NCI-H226 (cell line): ENCODE results near the gene IRX2.

Experiments used
- DNase-seq: peaks from one replicate; pipeline ENCODE4 v3.0.0-alpha.2; 2015

Gene IRX2

DNA sequence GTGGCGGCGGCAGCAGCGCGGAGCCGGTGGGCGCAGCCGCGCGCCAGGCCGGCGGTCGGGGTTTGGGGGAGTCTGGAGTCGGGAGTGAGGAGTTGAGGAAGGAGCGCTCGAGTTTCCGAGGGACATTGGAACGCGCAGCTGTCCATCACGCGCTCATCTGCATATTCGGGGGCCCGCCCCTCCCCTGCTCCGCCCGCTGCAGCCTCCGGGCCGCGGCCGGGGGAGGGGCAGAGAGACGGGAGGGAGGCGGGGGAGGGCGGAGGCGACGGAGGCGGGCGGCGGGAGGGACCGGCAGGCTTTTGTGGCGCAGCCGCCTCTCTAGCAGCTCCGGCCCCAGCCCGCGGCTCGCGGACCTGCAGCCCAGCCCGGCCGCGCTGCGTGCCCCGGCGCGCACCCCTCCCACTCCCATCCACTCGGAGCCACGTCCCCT, at the start of gene IRX2:
Gene IRX2 (minus strand): TSS at position 86 of the 430 bp plus-strand sequence. CDS start 264 bp downstream, outside the sequence.
- peak; percentile 90 for DNase-seq

- no peak for DNase-seq
Measured at GRCh38 chr5:2800035-2800434, 48.6 kb upstream of the IRX2 start.

DNA sequence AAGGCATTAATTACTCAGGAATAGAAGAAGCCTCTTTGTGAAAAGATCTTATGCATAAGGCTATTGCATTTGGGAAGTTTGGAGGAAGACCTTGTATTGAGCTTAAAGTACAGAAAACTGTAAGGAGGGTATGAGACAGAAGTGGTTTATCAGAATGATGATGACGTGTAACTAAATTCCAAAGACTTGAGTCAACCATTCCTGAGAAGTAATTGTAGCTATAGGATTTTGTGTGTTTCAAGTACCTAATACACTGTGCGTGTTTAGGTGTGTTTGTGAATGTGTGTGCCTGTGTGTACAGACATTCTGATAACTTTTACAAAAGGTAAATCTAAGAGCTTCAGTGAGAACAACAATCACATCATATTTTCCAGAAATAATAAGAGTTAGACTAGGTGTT, 46.5 kb upstream of the IRX2 start:
- peak; percentile 36 for DNase-seq

GRCh38 chr5:2797160-2797559, 45.7 kb upstream of the IRX2 start:
- no peak for DNase-seq

DNA sequence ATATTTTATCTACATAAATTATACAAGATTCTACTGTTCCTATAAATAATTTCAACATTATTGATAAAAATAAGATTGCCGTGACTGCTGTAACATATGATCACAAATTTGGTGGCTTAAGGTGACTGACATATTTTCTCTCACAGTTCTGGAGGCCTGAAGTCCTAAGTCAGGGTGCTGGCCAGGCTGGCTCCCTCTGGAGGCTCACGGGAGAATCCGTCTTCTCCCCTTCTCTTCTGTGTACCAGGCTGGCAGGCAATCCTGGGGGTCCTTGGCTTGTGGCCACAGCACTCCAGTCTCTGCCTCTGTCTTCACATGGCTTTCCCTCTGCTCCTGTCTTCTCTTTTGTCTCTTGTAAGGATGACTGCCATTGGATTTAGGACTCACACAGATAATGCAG, 31.7 kb upstream of the IRX2 start:
- no peak for DNase-seq

GRCh38 chr5:2782658-2783057, 31.2 kb upstream of the IRX2 start:
- no peak for DNase-seq

GRCh38 chr5:2780421-2781171, 29.1 kb upstream of the IRX2 start:
- DNase-seq, result no peak

DNA sequence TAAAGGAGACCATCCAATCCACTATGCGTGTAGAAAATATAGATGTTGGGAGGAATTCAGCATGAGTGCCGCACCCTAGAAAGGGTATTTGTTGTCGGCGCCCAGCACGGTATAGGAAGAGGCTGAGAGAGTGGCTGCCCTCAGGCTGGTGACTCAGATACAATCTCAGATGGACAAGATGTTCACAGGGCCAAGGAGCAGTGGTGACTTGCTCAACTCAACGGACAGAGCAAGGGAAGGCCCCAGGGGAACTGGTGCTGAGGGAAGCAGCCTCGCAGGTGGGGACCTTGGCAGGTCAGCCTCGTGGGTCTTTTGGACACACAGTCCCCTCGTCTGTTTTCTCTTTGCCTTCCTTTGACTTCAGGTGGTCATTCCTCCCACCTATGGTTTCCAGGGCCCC, 28.0 kb upstream of the IRX2 start:
- no peak for DNase-seq

DNA sequence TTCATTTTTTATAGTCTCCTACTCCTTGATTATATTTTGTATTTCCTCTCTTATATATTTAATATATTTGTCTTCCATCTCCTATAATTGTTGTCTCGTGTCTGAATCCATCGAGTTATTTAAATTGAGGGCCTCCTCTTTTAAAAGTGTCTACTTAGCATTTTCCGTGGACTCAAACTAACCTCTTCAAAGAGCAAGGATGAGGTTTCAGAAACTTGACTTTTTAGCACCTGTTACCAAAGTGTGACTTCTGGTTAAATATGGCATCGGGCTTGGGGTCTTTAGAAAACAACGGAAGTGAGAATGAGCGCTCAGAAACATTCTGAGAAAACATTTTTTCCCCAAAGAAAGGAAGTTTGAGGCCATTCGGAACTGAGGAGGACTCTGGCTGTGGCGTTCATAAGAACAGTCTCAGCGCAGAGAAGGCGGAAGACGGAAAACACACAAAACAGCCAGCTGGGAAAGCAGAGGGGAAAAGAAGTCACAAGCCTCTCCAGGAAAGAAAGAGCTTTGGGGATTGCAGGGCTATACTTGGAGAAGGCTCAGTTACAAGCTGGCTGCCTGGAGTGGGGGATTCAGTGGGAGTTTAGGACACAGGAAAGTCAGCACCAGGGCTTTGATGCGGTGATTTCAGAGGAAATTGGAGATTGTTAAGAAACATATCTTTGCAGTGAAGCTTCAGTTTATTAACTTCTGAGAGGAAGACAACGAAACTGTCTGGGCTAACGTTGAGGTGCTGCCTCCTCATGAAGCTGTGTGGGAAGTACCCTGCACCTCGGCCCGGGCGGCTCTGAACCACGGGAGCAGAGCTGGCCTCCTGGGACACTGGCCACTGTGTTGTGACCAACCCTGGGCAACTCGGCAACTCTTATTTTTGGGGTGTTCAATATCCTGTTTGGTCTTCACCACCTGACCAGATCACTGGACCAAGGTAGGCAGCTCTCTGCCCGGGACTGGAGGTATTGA, 25.1 kb upstream of the IRX2 start:
- no peak for DNase-seq

DNA sequence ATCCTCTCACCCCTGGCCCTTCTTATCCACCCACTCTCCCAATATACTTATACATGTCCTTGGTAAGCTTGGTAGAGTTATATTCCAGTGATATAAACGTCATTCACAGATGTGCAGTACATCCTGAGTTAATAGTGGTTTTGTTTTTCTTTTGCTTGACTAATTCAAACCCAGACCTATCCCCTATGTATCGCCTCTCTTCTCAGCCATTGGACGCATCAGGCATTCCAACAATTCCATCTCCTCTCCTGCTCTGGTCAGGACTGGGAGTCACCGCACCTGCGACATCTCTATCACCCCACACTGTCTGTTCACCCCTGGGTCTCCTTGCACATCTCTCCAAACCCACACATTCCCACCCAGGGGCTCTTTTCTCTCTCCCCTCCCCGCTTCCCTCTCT, 21.9 kb upstream of the IRX2 start:
- no peak for DNase-seq

GRCh38 chr5:2767089-2767488, 15.6 kb upstream of the IRX2 start:
- no peak for DNase-seq

DNA sequence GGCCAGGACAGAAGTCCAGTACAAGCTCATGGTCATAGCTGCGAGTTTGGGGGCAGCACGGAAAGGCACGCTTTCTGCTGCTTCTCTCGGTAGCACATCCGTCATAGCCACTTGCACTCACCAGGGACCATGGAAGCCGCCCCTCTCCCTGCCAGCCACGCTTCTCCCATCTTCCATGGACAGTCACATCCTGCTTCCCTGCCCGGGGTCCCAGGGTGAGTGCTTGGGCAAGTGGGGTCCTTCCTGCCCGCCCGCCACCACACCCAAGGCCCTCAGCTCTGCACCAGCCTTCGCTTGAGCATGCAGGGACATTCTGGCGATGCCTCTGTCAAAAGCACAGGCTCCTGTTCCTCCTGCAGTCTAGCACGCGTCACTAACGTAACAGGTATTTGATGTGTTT, 13.1 kb upstream of the IRX2 start:
- no peak for DNase-seq

- no peak for DNase-seq
Measured at GRCh38 chr5:2763533-2763794, 12.0 kb upstream of the IRX2 start.

GRCh38 chr5:2762744-2763532, 11.5 kb upstream of the IRX2 start:
- no peak for DNase-seq

GRCh38 chr5:2761921-2762488, 10.5 kb upstream of the IRX2 start:
- DNase-seq, result peak; percentile 5

DNA sequence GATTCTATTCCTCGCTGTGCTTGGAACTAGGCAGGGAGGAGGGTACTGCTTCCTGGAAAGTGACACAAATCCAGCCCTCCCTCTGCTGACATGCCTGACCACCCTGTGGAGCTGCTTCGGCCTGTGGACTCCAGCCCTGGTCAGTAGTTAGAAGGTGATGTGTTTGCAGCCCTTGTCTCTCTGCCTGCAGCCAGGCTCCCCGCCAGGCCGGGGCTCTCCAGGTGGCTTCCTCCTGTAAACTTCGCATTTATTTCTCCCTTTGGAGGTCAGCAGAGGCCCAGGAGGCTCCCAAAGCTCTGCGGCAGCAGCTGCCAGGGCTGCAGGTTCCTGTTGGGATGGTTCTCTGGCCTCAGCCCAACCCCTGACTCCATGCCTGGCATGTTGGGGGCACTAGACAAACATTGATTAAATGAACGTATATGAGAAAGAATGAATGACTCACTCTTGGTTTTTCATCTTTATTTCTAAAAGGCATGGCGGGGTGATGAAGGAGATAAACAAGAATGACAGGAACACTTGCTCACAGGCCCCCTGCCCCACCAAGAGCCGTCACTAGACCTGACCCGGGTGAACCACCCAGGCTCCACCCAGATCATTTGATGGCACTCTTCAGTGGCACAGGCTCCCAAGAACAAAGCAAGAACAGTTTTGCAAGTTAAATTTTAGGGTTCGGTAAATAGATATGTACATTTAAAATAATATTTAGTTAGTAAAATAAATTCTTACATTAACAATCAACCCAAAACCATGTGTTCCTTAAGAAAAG, 8.4 kb upstream of the IRX2 start:
- DNase-seq, result no peak

DNA sequence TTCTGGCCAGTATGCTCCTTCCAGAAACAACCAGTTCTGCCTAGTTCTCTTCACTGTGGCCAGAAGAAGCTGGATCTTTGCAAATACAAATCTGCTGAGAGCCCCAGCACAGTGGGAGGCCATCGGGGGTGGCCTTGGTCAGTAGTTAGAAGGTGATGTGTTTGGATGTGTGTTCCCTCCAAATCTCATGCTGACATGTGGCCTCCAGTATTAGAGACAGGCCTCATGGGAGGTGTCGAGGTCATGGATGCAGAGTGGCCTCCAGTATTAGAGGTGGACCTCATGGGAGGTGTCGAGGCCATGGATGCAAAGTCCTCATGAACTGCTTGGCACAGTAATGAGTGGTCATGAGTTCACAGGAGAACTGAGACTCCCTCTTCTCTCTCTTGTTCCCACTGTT, 7.6 kb upstream of the IRX2 start:
- no peak for DNase-seq

GRCh38 chr5:2758632-2759031, 7.2 kb upstream of the IRX2 start:
- no peak for DNase-seq

- DNase-seq, result peak; percentile 85
Measured at GRCh38 chr5:2757563-2758351, 6.3 kb upstream of the IRX2 start.

GRCh38 chr5:2756211-2757152, 5.0 kb upstream of the IRX2 start:
- peak; percentile 85 for DNase-seq
